Memory B cell (primary cell): ENCODE measurements around the gene ARL5C.
"Not testable (repeated sequence)": the region's sequence is repeated elsewhere in the genome, so short reads cannot be mapped to it uniquely, and the experiment has no call there.

Experiments
- ATAC-seq: fragments of 150-1000 bp; cut with Tn5 transposase; 2 replicates; pipeline ENCODE4 v1.10.0; 2021; ENCODE audit warnings: low read depth, mild to moderate bottlenecking, moderate library complexity
- DNase-seq, 2 donors: peaks; one replicate each; pipeline ENCODE4 v3.0.0; 2022; ENCODE audit warnings: low spot score in 2 of 2
- H3K27ac Mint-ChIP-seq: one replicate; pipeline ENCODE4 v1.8.0; 2022; ENCODE audit warnings: mild to moderate bottlenecking, moderate library complexity, mixed read lengths
- H3K27me3 Mint-ChIP-seq: one replicate; pipeline ENCODE4 v1.8.0; 2022; ENCODE audit warnings: mixed read lengths
- H3K36me3 Mint-ChIP-seq: one replicate; pipeline ENCODE4 v1.8.0; 2022; ENCODE audit warnings: mild to moderate bottlenecking, mixed read lengths
- H3K4me1 Mint-ChIP-seq: one replicate; pipeline ENCODE4 v1.8.0; 2022; ENCODE audit warnings: mixed read lengths
- H3K4me3 Mint-ChIP-seq: one replicate; pipeline ENCODE4 v1.8.0; 2022; ENCODE audit warnings: mild to moderate bottlenecking, moderate library complexity, mixed read lengths
- H3K9me3 Mint-ChIP-seq: one replicate; pipeline ENCODE4 v1.8.0; 2022; ENCODE audit warnings: mixed read lengths

The ARL5C gene

GRCh38 chr17:39168503-39168902 is 2.5 kb upstream of the ARL5C start:
- not testable (repeated sequence) for H3K9me3 Mint-ChIP-seq, H3K4me3 Mint-ChIP-seq, H3K27ac Mint-ChIP-seq, ATAC-seq, H3K36me3 Mint-ChIP-seq, DNase-seq
- Mint-ChIP-seq H3K27me3 (peaks cover 31% of the 10 kb centered on the region), H3K4me1 (peaks cover 12% of the 10 kb centered on the region)

GRCh38 chr17:39167476-39167875 is 1.5 kb upstream of the ARL5C start:
- H3K27ac Mint-ChIP-seq, result no peak overlapping the region
- peak; percentile 35 for ATAC-seq
- H3K27me3 Mint-ChIP-seq, result peaks cover 27% of the 10 kb centered on the region
- peaks cover 1% of the 10 kb centered on the region for H3K9me3 Mint-ChIP-seq
- H3K4me3 Mint-ChIP-seq, result no peak overlapping the region
- no peak for DNase-seq
- peaks cover 1% of the 10 kb centered on the region for H3K36me3 Mint-ChIP-seq
- peaks cover 12% of the 10 kb centered on the region for H3K4me1 Mint-ChIP-seq

GRCh38 chr17:39166437-39167335 is 725 bp upstream of the ARL5C start:
- Mint-ChIP-seq H3K4me1 (peaks cover 12% of the 10 kb centered on the region), H3K9me3 (peaks cover 1% of the 10 kb centered on the region), H3K4me3 (peak overlapping the region; percentile 31), H3K36me3 (peaks cover 1% of the 10 kb centered on the region), H3K27ac (no peak overlapping the region), H3K27me3 (peaks cover 21% of the 10 kb centered on the region)
- DNase-seq (no peak), ATAC-seq (no peak)

GRCh38 chr17:39165178-39165840 is 652 bp downstream of the ARL5C start:
- H3K4me3 Mint-ChIP-seq, result peak overlapping the region; percentile 84
- peaks cover 1% of the 10 kb centered on the region for H3K36me3 Mint-ChIP-seq
- peaks cover 12% of the 10 kb centered on the region for H3K4me1 Mint-ChIP-seq
- no peak overlapping the region for H3K27ac Mint-ChIP-seq
- peaks cover 21% of the 10 kb centered on the region for H3K27me3 Mint-ChIP-seq
- no peak for DNase-seq
- peaks cover 1% of the 10 kb centered on the region for H3K9me3 Mint-ChIP-seq
- no peak for ATAC-seq

- Mint-ChIP-seq H3K27ac (no peak overlapping the region), H3K36me3 (peaks cover 1% of the 10 kb centered on the region), H3K27me3 (peaks cover 21% of the 10 kb centered on the region), H3K4me3 (peak overlapping the region; percentile 84), H3K9me3 (peaks cover 1% of the 10 kb centered on the region), H3K4me1 (peaks cover 12% of the 10 kb centered on the region)
- peak; percentile 86 for ATAC-seq
- DNase-seq, result peak; percentile 65 to 72
These were observed 1.3 kb downstream of the ARL5C start for GRCh38 chr17:39164675-39165143.

GRCh38 chr17:39161962-39162361 is 4.0 kb downstream of the ARL5C start:
- no peaks in the 10 kb centered on the region for H3K36me3 Mint-ChIP-seq
- ATAC-seq, result no peak
- H3K27ac Mint-ChIP-seq, result no peak overlapping the region
- no peak for DNase-seq
- H3K4me3 Mint-ChIP-seq, result no peak overlapping the region
- peaks cover 6% of the 10 kb centered on the region for H3K4me1 Mint-ChIP-seq
- peaks cover 13% of the 10 kb centered on the region for H3K27me3 Mint-ChIP-seq
- no peaks in the 10 kb centered on the region for H3K9me3 Mint-ChIP-seq

- H3K27me3 Mint-ChIP-seq, result peaks cover 1% of the 10 kb centered on the region
- peaks cover 5% of the 10 kb centered on the region for H3K4me1 Mint-ChIP-seq
- H3K4me3 Mint-ChIP-seq, result no peak overlapping the region
- H3K9me3 Mint-ChIP-seq, result no peaks in the 10 kb centered on the region
- no peak overlapping the region for H3K27ac Mint-ChIP-seq
- no peaks in the 10 kb centered on the region for H3K36me3 Mint-ChIP-seq
- ATAC-seq (no peak), DNase-seq (no peak)
These were observed 7.3 kb downstream of the ARL5C start for GRCh38 chr17:39158623-39159022.

- no peaks in the 10 kb centered on the region for H3K9me3 Mint-ChIP-seq
- H3K36me3 Mint-ChIP-seq, result no peaks in the 10 kb centered on the region
- no peak for DNase-seq
- H3K4me1 Mint-ChIP-seq, result peaks cover 14% of the 10 kb centered on the region
- H3K27me3 Mint-ChIP-seq, result peaks cover 2% of the 10 kb centered on the region
- H3K4me3 Mint-ChIP-seq, result no peak overlapping the region
- no peak overlapping the region for H3K27ac Mint-ChIP-seq
- ATAC-seq, result no peak
These were observed 9.5 kb downstream of the ARL5C start for GRCh38 chr17:39156491-39156890.

GRCh38 chr17:39155654-39156053 is 10.3 kb downstream of the ARL5C start:
- H3K27ac Mint-ChIP-seq, result no peak overlapping the region
- H3K27me3 Mint-ChIP-seq, result peaks cover 2% of the 10 kb centered on the region
- H3K9me3 Mint-ChIP-seq, result no peaks in the 10 kb centered on the region
- ATAC-seq, result no peak
- H3K36me3 Mint-ChIP-seq, result no peaks in the 10 kb centered on the region
- H3K4me1 Mint-ChIP-seq, result peaks cover 14% of the 10 kb centered on the region
- H3K4me3 Mint-ChIP-seq, result no peak overlapping the region
- DNase-seq, result no peak

GRCh38 chr17:39153599-39154051 is 12.3 kb downstream of the ARL5C start:
- Mint-ChIP-seq H3K4me3 (peak overlapping the region; percentile 99), H3K27me3 (peaks cover 16% of the 10 kb centered on the region), H3K36me3 (no peaks in the 10 kb centered on the region), H3K9me3 (no peaks in the 10 kb centered on the region), H3K4me1 (peaks cover 18% of the 10 kb centered on the region), H3K27ac (peak overlapping the region; percentile 99)
- ATAC-seq (peak; percentile 65), DNase-seq (peak; percentile 97 to 99)

GRCh38 chr17:39151943-39152818 is 13.8 kb downstream of the ARL5C start:
- no peak for DNase-seq
- Mint-ChIP-seq H3K27me3 (peaks cover 22% of the 10 kb centered on the region), H3K9me3 (no peaks in the 10 kb centered on the region), H3K36me3 (no peaks in the 10 kb centered on the region), H3K4me3 (peak overlapping the region; percentile 99), H3K4me1 (peaks cover 18% of the 10 kb centered on the region), H3K27ac (no peak overlapping the region)
- ATAC-seq, result no peak

- H3K9me3 Mint-ChIP-seq, result no peaks in the 10 kb centered on the region
- H3K36me3 Mint-ChIP-seq, result no peaks in the 10 kb centered on the region
- H3K27me3 Mint-ChIP-seq, result peaks cover 23% of the 10 kb centered on the region
- peak within 1 kb of the TSS; percentile 99 for H3K4me3 Mint-ChIP-seq
- ATAC-seq, result no peak
- H3K4me1 Mint-ChIP-seq, result peaks cover 18% of the 10 kb centered on the region
- peak in 1 of 2 donors; percentile 41 for DNase-seq
- no peak within 1 kb of the TSS for H3K27ac Mint-ChIP-seq
These were observed 14.6 kb downstream of the ARL5C start, which contains the start of gene PLXDC1 for GRCh38 chr17:39151150-39151942. Gene PLXDC1 (minus strand): TSS chr17:39151637. CDS start chr17:39151437, 200 bp downstream.

GRCh38 chr17:39150795-39151149 is 15.2 kb downstream of the ARL5C start:
- H3K4me1 Mint-ChIP-seq, result peaks cover 18% of the 10 kb centered on the region
- ATAC-seq (no peak), DNase-seq (no peak)
- no peak overlapping the region for H3K4me3 Mint-ChIP-seq
- H3K36me3 Mint-ChIP-seq, result no peaks in the 10 kb centered on the region
- H3K27ac Mint-ChIP-seq, result no peak overlapping the region
- H3K27me3 Mint-ChIP-seq, result peaks cover 23% of the 10 kb centered on the region
- no peaks in the 10 kb centered on the region for H3K9me3 Mint-ChIP-seq
